SU-DHL-6 (cell line): ENCODE results near the gene SLC6A14.

Experiments
- H2AFZ ChIP-seq: fragments of 200-600 bp; sonication (generic); 2 replicates; pipeline ENCODE4 v1.6.1; 2014; ENCODE audit warnings: low read depth, mild to moderate bottlenecking, moderate library complexity, mixed read lengths, antibody characterized with exemption, low read length; ENCODE audit not compliant: severe bottlenecking
- H3F3A ChIP-seq: fragments of 200-600 bp; shearing (Covaris generic); 2 replicates; pipeline ENCODE4 v1.6.0; 2016; ENCODE audit warnings: antibody characterized with exemption, mild to moderate bottlenecking; ENCODE audit not compliant: insufficient read depth
- H3K27ac ChIP-seq: fragments of 200-600 bp; sonication (generic); 2 replicates; pipeline ENCODE4 v1.5.1; 2016; ENCODE audit warnings: low read depth, mild to moderate bottlenecking, low read length, moderate library complexity, mixed read lengths
- H3K27me3 ChIP-seq: fragments of 200-600 bp; sonication (generic), shearing (Covaris generic); 2 replicates; pipeline ENCODE4 v1.6.0; 2014; ENCODE audit warnings: mild to moderate bottlenecking, low read length
- H3K36me3 ChIP-seq: fragments of 200-600 bp; sonication (generic); 2 replicates; pipeline ENCODE4 v1.6.1; 2014; ENCODE audit warnings: mild to moderate bottlenecking, low read length, mixed read lengths
- H3K4me2 ChIP-seq: fragments of 300-600, 200-600 bp; shearing (Covaris generic), sonication (generic); 2 replicates; pipeline ENCODE4 v1.6.0; 2014; ENCODE audit warnings: low read length, low read depth, mild to moderate bottlenecking; ENCODE audit not compliant: poor library complexity, severe bottlenecking
- H3K4me3 ChIP-seq: fragments of 200-600 bp; sonication (generic); 2 replicates; pipeline ENCODE4 v1.5.1; 2014; ENCODE audit warnings: antibody characterized with exemption, low read length, mild to moderate bottlenecking, mixed read lengths; ENCODE audit not compliant: insufficient read depth, poor library complexity, severe bottlenecking
- H3K79me2 ChIP-seq: fragments of 200-600 bp; sonication (generic); 2 replicates; pipeline ENCODE4 v1.6.1; 2014; ENCODE audit warnings: mild to moderate bottlenecking, low read length, moderate library complexity; ENCODE audit not compliant: insufficient read depth
- H3K9ac ChIP-seq: fragments of 200-600 bp; sonication (generic); 2 replicates; pipeline ENCODE4 v1.7.0; 2014; ENCODE audit warnings: mild to moderate bottlenecking, low read length
- H3K9me2 ChIP-seq: fragments of 200-600 bp; sonication (generic); replicated peaks from 2 replicates; pipeline ENCODE4 v1.6.1; 2014; ENCODE audit warnings: low read length; ENCODE audit not compliant: insufficient read depth
- H3K9me3 ChIP-seq: fragments of 200-600 bp; sonication (generic); 2 replicates; pipeline ENCODE4 v1.6.1; 2014; ENCODE audit warnings: low read length, mixed read lengths; ENCODE audit not compliant: insufficient read depth
- H4K20me1 ChIP-seq: fragments of 200-600 bp; sonication (generic); 2 replicates; pipeline ENCODE4 v1.6.1; 2014; ENCODE audit warnings: low read depth, mild to moderate bottlenecking, antibody characterized with exemption, low read length, moderate library complexity, mixed read lengths
- CTCF ChIP-seq: fragments of 200-600 bp; sonication (generic); IDR thresholded peaks from one replicate; pipeline ENCODE4 v1.5.1; 2017; ENCODE audit warnings: antibody characterized with exemption, mild to moderate bottlenecking, low read length, moderate library complexity; ENCODE audit not compliant: insufficient read depth, poor library complexity, severe bottlenecking
- EZH2phosphoT487 ChIP-seq: fragments of 200-600 bp; sonication (generic), shearing (Covaris generic); conservative IDR thresholded peaks from 2 replicates; pipeline ENCODE4 v1.6.1; 2018; ENCODE audit warnings: mild to moderate bottlenecking, antibody characterized with exemption, low read length, moderate library complexity, mixed read lengths

Gene SLC6A14

DNA sequence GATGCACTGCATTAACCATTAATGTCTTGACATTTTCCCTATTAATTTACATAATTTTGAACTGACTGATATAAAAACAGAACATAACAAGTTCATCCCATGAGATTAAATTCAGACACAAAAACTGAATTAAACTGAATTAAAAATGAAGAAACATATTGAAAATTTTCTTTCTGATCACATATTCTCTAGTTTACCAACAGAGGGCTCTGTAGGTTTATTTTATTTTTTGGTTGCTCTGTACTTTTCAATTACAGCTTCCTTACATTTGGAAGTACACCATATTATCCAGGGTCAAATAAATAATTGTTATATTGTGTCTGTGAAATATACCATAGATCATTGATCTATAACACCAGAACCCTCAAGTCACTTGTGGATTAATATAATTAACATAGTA is 53.7 kb downstream of the SLC6A14 start:
- Histone ChIP-seq H3K79me2 (no peaks in the 10 kb centered on the region), H3K4me2 (no peak overlapping the region), H4K20me1 (no peaks in the 10 kb centered on the region), H2AFZ (no peak overlapping the region), H3K9me3 (no peaks in the 10 kb centered on the region), H3K4me3 (no peak overlapping the region), H3K9me2 (no peaks in the 10 kb centered on the region), H3K27me3 (no peaks in the 10 kb centered on the region), H3F3A (no peaks in the 10 kb centered on the region), H3K36me3 (no peaks in the 10 kb centered on the region), H3K27ac (no peak overlapping the region), H3K9ac (no peak overlapping the region)
- TF ChIP-seq CTCF (no peak), EZH2phosphoT487 (no peak)

- Histone ChIP-seq H3K79me2 (no peaks in the 10 kb centered on the region), H2AFZ (no peak overlapping the region), H3K4me3 (no peak overlapping the region), H3K27me3 (no peaks in the 10 kb centered on the region), H3K9me3 (no peaks in the 10 kb centered on the region), H3K9ac (no peak overlapping the region), H3K36me3 (no peaks in the 10 kb centered on the region), H3K4me2 (no peak overlapping the region), H4K20me1 (no peaks in the 10 kb centered on the region), H3K27ac (no peak overlapping the region), H3F3A (no peaks in the 10 kb centered on the region), H3K9me2 (no peaks in the 10 kb centered on the region)
- TF ChIP-seq EZH2phosphoT487 (no peak), CTCF (no peak)
These were observed 56.9 kb downstream of the SLC6A14 start for GRCh38 chrX:116493271-116493670.

DNA sequence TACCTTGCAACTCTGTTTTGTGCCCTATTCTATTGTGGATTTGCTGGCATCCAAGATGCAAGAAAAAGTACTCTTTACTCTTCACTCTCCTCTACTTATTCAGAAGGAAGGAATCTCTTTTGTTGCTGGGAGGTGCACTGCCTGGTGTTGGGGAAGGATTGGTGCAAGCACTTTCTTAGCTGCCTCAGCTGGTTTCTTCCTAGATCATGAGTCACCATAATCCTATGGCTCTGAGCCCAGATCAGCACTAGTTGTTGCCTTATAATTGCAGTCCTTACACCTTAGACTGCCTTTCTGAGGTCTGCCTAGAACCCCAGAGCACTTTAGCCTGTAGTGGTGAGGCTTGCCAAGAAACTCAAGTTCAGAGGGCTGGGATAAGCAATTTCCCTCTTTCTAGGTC is 63.4 kb downstream of the SLC6A14 start:
- Histone ChIP-seq H3K9me3 (no peaks in the 10 kb centered on the region), H3K9ac (no peak overlapping the region), H4K20me1 (no peaks in the 10 kb centered on the region), H2AFZ (no peak overlapping the region), H3K4me3 (no peak overlapping the region), H3K27ac (no peak overlapping the region), H3F3A (no peaks in the 10 kb centered on the region), H3K4me2 (no peak overlapping the region), H3K36me3 (no peaks in the 10 kb centered on the region), H3K9me2 (no peaks in the 10 kb centered on the region), H3K27me3 (no peaks in the 10 kb centered on the region), H3K79me2 (no peaks in the 10 kb centered on the region)
- TF ChIP-seq CTCF = no peak
- no peak for TF ChIP-seq EZH2phosphoT487
